GM13976 (cell line): ENCODE results near the gene DNAH9.

Experiments used
- DNase-seq: peaks from one replicate; pipeline ENCODE4 v3.0.0; 2012; ENCODE audit warnings: low spot score
- in situ Hi-C: fragments of 300-500 bp; cut with MboI; formaldehyde crosslinking; loops from one replicate; pipeline ENCODE4 v1.12.0; 2022; ENCODE audit warnings: low sequenced_read_pairs, mixed read lengths, inconsistent platforms; ENCODE audit not compliant: unreplicated experiment
- TF ChIP-seq, protein P1 (sequence below): IDR thresholded peaks from 2 replicates; pipeline ENCODE4 v1.5.1; 2012; ENCODE audit warnings: borderline replicate concordance, mild to moderate bottlenecking; ENCODE audit not compliant: insufficient read depth; ENCODE audit errors: extremely low read depth, missing control alignments, control extremely low read depth

DNAH9 gene

DNA sequence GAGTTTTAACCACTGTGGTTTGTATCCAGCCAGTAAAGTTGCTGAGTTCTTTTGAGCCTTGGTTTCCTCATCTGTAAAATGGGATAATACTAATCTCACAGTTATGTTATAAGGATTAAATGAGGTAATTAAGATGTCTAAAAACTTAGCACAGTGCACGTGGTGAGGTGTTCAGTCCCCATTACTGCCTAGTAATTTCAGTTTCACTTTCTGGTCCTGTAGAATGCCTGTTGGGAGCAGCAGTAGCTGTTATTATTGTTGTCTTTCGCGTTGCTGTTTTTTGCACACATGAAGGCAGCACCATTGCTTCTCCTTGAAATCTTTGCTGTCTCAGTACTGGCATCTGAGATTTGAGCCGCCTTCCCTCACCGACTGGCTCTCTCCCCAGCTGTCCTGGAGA is 182.4 kb downstream of the DNAH9 start:
- in situ Hi-C loops = no loop called here
- TF ChIP-seq, protein P1, sequence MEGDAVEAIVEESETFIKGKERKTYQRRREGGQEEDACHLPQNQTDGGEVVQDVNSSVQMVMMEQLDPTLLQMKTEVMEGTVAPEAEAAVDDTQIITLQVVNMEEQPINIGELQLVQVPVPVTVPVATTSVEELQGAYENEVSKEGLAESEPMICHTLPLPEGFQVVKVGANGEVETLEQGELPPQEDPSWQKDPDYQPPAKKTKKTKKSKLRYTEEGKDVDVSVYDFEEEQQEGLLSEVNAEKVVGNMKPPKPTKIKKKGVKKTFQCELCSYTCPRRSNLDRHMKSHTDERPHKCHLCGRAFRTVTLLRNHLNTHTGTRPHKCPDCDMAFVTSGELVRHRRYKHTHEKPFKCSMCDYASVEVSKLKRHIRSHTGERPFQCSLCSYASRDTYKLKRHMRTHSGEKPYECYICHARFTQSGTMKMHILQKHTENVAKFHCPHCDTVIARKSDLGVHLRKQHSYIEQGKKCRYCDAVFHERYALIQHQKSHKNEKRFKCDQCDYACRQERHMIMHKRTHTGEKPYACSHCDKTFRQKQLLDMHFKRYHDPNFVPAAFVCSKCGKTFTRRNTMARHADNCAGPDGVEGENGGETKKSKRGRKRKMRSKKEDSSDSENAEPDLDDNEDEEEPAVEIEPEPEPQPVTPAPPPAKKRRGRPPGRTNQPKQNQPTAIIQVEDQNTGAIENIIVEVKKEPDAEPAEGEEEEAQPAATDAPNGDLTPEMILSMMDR = no peak
- DNase-seq = no peak

DNA sequence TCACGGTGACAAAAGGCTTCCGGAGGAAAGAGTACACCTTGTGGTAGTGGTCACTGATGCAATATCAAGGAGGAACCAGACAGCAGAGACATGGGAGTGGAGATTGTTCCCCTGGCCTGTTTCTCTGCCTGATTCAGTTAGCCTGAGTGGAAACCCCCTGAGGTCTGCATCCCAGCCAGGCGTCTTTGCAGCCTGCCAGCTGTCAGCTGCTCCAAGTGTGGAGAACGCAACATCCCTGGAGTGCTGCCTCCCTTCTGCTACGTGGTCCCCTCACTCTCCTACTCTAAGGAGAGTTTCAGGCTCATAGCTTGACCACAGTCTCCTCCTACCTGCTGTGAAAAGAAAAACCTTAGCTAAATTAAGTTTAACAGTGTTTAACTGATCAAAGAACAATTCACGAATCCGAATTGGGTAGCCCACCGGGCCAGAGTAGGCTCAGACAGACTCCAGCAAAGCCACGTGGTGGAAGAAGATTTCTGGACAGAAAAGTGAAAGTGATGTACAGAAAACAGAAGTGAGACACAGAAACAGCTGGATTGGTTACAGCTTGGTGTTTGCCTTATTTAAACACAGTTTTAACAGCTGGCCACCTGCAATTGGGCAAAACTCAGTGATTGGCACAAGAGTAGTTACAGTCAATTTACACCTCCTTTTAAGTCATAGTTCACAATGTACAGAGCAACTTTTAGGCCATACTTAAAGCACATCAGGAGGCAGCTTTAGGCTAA is 188.6 kb downstream of the DNAH9 start:
- in situ Hi-C loops = no loop called here
- TF ChIP-seq, protein P1 = no peak
- no peak for DNase-seq

DNA sequence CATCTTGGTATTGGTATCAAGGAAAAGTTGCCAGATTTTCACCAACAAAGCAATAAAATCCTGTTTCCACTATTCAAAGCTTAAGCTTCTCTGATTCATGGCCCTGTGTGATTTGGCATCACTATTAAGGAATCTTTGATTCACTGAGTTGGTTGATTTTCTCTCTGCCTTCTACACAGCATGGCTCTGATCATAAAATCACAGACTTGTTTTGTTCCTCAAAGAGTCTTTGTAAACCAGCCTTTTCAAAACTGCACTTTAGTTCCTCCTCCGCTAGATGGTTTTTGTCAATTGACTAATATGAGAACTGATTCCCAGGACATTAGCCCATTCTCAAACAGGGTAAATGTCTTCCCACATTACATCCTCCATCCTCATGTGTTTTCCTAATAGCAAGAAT is 197.6 kb downstream of the DNAH9 start:
- no peak for DNase-seq
- TF ChIP-seq, protein P1 = no peak
- in situ Hi-C loops = no loop called here

DNA sequence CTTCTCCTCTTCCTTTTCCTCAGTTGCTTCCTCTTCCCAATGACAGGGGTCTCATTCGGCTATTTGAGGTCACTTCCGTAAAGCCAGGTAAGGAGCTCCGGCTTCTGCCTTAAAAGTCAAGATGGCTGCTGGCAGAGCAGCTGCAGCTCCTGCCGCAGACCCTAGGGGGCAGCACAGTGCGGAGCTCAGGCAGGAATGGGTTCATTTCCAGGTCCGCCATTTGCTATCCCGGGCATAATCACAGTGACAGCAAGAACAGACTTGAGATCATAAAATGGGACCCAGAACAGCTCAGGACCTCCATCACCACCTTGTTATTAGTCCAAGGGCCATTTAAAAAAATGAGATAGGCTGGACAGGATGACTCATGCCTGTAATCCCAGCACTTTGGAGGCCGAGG is 199.5 kb downstream of the DNAH9 start:
- DNase-seq = no peak
- in situ Hi-C loops = no loop called here
- TF ChIP-seq, protein P1 = no peak

DNA sequence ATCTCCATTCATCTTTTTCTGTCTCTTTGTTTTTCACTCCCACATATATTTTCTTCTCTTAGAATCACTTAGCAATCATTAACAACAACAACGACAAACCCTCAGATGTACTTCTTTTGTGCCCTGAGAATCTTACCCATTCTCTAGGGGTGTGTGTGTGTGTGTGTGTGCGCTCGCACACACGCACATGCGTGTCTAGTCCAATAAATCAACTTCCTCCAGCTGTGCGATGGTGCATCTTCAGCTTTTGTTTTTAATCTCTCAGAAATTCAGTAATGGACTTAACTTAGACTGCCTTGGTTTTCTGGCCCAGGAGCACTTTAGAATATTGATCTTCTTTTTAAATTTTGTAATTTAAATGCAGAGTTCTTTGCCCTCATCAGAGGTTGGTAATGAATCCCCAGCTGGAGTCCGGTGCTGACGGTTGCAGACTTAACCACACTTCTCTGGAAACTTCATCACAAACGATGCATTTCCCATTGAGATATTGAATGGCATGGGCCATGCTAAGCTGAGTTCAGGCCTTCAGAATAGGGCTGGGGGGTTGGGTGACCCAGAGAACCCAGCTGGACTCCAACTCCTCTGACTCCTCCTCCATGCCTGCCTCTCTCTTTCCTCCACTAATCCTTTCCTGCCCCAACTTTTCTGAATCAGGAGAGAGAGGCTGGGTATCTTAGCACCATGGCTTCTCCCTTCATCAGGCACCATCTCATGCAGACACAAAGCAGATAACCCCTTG is 205.1 kb downstream of the DNAH9 start:
- no peak for DNase-seq
- TF ChIP-seq, protein P1 = no peak
- in situ Hi-C loops = no loop called here

DNA sequence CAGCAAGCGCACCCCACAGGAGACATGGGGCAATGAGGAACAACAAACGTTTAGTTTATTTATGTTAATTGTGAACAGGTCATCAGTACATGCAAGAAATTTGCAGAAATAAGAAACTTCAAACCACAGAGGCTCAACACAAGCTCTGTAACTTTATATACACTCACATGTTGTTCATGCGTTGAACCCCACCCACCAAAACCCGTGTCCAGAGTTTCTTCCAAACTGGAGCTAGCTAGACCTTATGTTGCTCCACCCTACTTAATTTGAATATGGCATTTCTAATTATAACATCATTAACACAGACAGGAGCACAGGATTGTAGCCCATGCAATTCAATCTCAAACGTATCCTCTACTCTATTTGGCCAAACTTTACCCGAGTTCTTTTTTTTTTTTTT is 206.9 kb downstream of the DNAH9 start:
- no peak for DNase-seq

More for the DNA sequence above, 206.9 kb downstream of the DNAH9 start:
- in situ Hi-C loops = no loop called here
- TF ChIP-seq, protein P1 = no peak
